ENCODE results near the gene KIF26B. TPM values are rescaled to one million over a fixed set of nuclear protein-coding genes. Genes with fewer than 3 reads are reported as not detected.

KIF26B gene
- total RNA-seq, 1 experiment from 2014 or later, result 1.2 TPM

GRCh38 chr1:245166471-245166885 lies 11.7 kb downstream of the KIF26B start (continued):
- no peak for TF ChIP-seq ZNF532 (CRISPR knock-in tag; IDR thresholded peaks at IDR 0.05; ENCODE audit: borderline replicate concordance)
- TF ChIP-seq E2F5 (CRISPR knock-in tag; IDR thresholded peaks at IDR 0.05), result no peak
- TF ChIP-seq PRDM15 (CRISPR knock-in tag; IDR thresholded peaks at IDR 0.05), result no peak
- no peak for TF ChIP-seq RELA (CRISPR knock-in tag; IDR thresholded peaks at IDR 0.05; ENCODE audit: borderline replicate concordance)
- TF ChIP-seq, protein P1, sequence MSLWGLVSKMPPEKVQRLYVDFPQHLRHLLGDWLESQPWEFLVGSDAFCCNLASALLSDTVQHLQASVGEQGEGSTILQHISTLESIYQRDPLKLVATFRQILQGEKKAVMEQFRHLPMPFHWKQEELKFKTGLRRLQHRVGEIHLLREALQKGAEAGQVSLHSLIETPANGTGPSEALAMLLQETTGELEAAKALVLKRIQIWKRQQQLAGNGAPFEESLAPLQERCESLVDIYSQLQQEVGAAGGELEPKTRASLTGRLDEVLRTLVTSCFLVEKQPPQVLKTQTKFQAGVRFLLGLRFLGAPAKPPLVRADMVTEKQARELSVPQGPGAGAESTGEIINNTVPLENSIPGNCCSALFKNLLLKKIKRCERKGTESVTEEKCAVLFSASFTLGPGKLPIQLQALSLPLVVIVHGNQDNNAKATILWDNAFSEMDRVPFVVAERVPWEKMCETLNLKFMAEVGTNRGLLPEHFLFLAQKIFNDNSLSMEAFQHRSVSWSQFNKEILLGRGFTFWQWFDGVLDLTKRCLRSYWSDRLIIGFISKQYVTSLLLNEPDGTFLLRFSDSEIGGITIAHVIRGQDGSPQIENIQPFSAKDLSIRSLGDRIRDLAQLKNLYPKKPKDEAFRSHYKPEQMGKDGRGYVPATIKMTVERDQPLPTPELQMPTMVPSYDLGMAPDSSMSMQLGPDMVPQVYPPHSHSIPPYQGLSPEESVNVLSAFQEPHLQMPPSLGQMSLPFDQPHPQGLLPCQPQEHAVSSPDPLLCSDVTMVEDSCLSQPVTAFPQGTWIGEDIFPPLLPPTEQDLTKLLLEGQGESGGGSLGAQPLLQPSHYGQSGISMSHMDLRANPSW (CRISPR knock-in tag; conservative IDR thresholded peaks at IDR 0.05; ENCODE audit: low read depth), result no peak
- TF ChIP-seq CDX4 (CRISPR knock-in tag; IDR thresholded peaks at IDR 0.05; ENCODE audit: borderline replicate concordance), result no peak
- no peak for TF ChIP-seq FOXP4 (CRISPR knock-in tag; IDR thresholded peaks at IDR 0.05)
- no peak for TF ChIP-seq CREM (CRISPR knock-in tag; IDR thresholded peaks at IDR 0.05)
- TF ChIP-seq FOXK1 (CRISPR knock-in tag; IDR thresholded peaks at IDR 0.05), result no peak

DNA sequence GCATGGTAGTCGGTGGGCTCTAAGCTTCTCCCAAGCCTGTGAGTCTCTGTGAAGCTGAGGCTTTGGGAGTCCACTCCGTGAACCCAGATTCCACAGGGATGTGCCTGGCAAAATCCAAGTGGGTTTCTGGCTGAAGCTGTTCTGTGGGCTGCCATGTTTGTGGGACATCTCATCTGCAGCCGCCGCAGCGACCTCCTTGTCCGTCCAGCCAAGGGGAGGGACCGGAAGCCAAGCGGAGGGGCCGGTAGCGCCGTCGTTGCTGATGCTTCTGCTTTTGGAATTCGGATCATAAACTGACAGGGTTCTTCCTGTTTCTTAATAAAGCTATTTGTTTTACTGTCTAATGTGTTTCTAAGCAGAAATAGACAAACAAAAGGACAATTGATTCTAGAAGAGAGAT lies 13.3 kb downstream of the KIF26B start:
- ATAC-seq (no peak), DNase-seq (ENCODE audit: low spot score) (no peak)
- Mint-ChIP-seq H3K4me3 (no peak overlapping the region), H3K27me3 (ENCODE audit: low read depth) (no peaks in the 10 kb centered on the region), H3K27ac (no peak overlapping the region), H3K4me1 (peaks cover 23% of the 10 kb centered on the region), H3K9me3 (peaks cover 15% of the 10 kb centered on the region), H3K36me3 (no peaks in the 10 kb centered on the region)
- CTCF ChIA-PET, result no interaction called here
- POLR2A ChIA-PET, result no interaction called here
- TF ChIP-seq RELA (CRISPR knock-in tag; IDR thresholded peaks at IDR 0.05; ENCODE audit: borderline replicate concordance) (no peak), E2F1 (CRISPR knock-in tag; IDR thresholded peaks at IDR 0.05) (no peak), HMGXB4 (CRISPR knock-in tag; IDR thresholded peaks at IDR 0.05) (no peak), ATF1 (CRISPR knock-in tag; IDR thresholded peaks at IDR 0.05) (no peak), NR1H2 (CRISPR knock-in tag; IDR thresholded peaks at IDR 0.05) (no peak), GABPB1 (CRISPR knock-in tag; IDR thresholded peaks at IDR 0.05) (no peak), KAT7 (CRISPR knock-in tag; IDR thresholded peaks at IDR 0.05; ENCODE audit: borderline replicate concordance) (no peak), EMX1 (CRISPR knock-in tag; IDR thresholded peaks at IDR 0.05) (no peak), CREM (CRISPR knock-in tag; IDR thresholded peaks at IDR 0.05) (no peak)
